Testis (tissue), 2 donors: ENCODE results near the gene DLGAP5.

Experiments
- POLR2A ChIP-seq: fragments of 450-650 bp; IDR thresholded peaks from one replicate; pipeline ENCODE4 v1.6.1; 2017; ENCODE audit warnings: antibody characterized with exemption, mild to moderate bottlenecking, moderate library complexity
- TF ChIP-seq, protein P1 (sequence below), 3 experiments: fragments of 450-650 bp in 2 of 3; fragments of 200-600 bp in 1 of 3; sonication (generic) in 1 of 3; IDR thresholded peaks; one replicate each; pipeline ENCODE4 v1.5.1; 2016 to 2019; ENCODE audit warnings: antibody characterized with exemption in 3 of 3, mild to moderate bottlenecking in 2 of 3, moderate library complexity in 1 of 3

DNA sequence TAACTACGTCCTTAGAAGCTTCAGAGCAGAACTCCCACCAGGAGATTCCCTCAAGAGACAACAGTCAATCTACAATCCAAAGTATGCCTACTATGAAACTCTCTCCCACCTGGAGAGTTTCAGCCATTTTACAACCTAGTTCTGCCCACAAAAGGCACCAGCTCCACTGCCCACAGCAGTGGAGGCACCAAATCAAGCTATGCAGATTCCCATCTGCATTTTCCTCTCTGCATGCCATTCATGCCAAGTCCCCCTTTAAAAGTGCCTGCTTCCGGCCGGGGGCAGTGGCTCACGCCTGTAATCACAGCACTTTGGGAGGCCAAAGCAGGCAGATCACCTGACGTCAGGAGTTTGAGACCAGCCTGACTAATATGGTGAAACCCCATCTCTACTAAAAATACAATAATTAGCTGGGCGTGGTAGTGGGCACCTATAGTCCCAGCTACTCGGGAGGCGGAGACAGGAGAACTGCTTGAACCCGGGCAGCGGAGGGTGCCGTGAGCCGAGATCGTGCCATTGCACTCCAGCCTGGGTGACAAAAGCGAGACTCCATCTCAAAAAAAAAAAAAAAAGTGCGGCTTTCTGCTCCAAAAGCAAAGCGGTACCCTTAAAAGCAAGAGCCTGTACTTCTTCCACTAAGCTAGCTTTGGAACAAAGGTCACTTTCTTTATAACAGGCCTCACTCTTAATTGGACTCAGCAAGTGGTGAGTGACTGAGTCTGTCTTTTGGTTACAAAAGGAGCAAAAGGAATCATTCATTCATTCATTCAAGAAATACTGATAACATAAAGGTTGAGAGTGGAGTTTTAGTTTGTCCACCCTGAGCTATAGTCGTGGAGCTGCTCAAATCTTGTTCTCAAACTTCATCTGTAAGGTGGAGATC is 10.1 kb upstream of the DLGAP5 start:
- TF ChIP-seq POLR2A = no peak
- TF ChIP-seq, protein P1, sequence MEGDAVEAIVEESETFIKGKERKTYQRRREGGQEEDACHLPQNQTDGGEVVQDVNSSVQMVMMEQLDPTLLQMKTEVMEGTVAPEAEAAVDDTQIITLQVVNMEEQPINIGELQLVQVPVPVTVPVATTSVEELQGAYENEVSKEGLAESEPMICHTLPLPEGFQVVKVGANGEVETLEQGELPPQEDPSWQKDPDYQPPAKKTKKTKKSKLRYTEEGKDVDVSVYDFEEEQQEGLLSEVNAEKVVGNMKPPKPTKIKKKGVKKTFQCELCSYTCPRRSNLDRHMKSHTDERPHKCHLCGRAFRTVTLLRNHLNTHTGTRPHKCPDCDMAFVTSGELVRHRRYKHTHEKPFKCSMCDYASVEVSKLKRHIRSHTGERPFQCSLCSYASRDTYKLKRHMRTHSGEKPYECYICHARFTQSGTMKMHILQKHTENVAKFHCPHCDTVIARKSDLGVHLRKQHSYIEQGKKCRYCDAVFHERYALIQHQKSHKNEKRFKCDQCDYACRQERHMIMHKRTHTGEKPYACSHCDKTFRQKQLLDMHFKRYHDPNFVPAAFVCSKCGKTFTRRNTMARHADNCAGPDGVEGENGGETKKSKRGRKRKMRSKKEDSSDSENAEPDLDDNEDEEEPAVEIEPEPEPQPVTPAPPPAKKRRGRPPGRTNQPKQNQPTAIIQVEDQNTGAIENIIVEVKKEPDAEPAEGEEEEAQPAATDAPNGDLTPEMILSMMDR (IDR thresholded peaks at IDR 0.05) = no peak
